GM18951 (cell line): ENCODE measurements around the gene KCNC3.

Experiments
- POLR2A ChIP-seq: IDR thresholded peaks from 4 replicates; pipeline ENCODE4 v1.6.1; 2011; ENCODE audit warnings: mild to moderate bottlenecking; ENCODE audit not compliant: insufficient read length, insufficient read depth; ENCODE audit errors: extremely low read depth
- in situ Hi-C: fragments of 300-500 bp; cut with MboI; formaldehyde crosslinking; loops from one replicate; pipeline ENCODE4 v1.12.0; 2022; ENCODE audit warnings: low sequenced_read_pairs, mixed read lengths, inconsistent platforms; ENCODE audit not compliant: unreplicated experiment

Gene KCNC3

DNA sequence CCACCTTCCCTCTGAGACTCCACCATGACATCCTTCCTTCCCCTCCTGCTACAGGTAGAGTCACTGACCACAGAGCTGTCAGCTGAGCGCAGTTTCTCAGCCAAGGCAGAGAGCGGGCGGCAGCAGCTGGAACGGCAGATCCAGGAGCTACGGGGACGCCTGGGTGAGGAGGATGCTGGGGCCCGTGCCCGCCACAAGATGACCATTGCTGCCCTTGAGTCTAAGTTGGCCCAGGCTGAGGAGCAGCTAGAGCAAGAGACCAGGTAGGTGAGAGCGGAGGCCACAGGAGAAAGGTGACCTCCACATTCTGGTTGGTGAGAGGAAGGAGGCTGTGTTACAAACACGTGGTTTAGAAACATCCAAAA lies 27.6 kb downstream of the KCNC3 start:
- no peak for TF ChIP-seq POLR2A
- in situ Hi-C loops: no loop called here

GRCh38 chr19:50300814-50301606 lies 28.2 kb downstream of the KCNC3 start:
- TF ChIP-seq POLR2A: no peak
- in situ Hi-C loops: no loop called here

GRCh38 chr19:50300051-50300450 lies 29.1 kb downstream of the KCNC3 start:
- in situ Hi-C loops: no loop called here

DNA sequence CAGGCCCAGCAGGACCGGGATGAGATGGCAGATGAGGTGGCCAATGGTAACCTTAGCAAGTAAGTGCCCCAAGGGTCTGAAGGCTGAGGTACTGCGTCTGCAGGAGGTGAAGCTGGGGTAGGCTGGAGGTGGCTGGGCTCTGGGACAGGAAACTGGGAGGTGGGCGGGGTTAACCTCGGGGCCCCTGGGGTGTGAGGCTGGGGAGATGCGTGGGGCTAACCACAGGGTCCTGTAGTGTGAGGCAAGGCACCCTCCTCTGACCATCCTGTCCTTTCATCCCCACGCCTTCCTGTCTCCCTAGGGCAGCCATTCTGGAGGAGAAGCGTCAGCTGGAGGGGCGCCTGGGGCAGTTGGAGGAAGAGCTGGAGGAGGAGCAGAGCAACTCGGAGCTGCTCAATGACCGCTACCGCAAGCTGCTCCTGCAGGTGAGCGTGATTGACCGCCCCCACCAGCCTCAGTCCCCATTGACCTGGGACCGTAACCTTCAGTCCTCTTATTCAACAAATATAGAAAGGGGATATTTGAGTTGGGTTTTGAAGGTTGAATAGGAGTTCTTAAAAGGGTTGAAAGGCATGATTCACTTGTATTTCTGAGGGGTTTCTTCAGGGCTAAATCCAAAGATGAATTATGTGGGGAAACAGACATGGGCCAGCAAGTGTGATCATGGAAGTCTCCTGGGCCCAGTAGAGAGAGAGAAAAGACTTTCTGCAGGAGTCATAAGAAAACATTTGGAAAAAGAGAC lies 35.7 kb downstream of the KCNC3 start:
- no peak for TF ChIP-seq POLR2A
- in situ Hi-C loops: no loop called here

More at GRCh38 chr19:50300051-50300450, 29.1 kb downstream of the KCNC3 start:
- no peak for TF ChIP-seq POLR2A

GRCh38 chr19:50292216-50292827 lies 36.9 kb downstream of the KCNC3 start:
- no peak for TF ChIP-seq POLR2A
- in situ Hi-C loops: no loop called here

DNA sequence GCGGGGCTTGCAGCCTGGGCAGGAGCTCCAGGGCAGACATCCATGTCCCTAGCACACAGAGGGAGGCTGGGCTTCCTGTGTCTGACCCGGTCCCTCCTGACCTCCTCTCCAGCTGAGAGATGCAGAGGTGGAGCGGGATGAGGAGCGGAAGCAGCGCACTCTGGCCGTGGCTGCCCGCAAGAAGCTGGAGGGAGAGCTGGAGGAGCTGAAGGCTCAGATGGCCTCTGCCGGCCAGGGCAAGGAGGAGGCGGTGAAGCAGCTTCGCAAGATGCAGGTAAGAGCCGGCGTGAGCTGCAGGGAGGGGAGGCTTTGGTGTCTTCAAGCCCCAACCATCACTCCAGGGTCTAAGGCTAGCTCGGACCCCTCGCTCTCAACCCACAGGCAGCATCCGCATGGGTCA lies 38.4 kb downstream of the KCNC3 start:
- in situ Hi-C loops: no loop called here
- no peak for TF ChIP-seq POLR2A

DNA sequence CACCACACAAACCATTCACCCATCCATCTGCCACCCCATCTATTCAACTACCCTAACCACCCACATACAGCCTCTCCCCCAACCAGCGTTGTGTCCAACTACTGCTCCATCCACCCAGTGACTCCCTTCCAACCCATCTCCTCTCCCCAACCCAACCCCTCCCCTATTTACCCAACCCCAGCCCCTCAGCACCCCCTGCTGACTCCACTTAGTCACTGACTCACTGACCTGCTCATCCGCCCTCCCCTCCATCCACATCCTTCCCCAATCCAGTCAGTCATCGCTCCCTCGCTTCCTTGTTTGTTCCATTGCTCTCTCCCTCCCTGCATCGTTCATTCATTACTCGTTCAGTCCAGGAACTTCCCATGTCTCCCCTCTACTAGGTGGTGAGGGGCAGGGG lies 39.2 kb downstream of the KCNC3 start:
- TF ChIP-seq POLR2A: no peak
- in situ Hi-C loops: no loop called here

GRCh38 chr19:50288954-50289353 lies 40.2 kb downstream of the KCNC3 start:
- TF ChIP-seq POLR2A: no peak
- in situ Hi-C loops: no loop called here

DNA sequence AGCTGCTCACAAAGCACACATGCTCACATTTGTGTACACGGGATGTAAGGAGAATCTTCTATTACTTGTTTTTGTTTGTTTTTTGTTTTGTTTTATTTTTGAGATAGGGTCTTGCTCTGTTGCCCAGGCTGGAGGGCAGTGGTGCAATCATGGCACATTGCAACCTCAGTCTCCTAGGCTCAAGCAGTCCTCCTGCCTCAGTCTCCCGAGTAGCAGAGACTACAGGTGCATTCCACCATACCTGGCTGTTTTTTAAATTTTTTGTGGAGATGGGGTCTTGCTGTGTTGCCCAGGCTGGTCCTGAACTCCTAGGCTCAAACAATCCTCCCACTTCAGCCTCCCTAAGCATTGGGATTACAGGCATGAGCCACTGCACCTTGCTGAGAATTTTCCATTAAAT lies 41.8 kb downstream of the KCNC3 start:
- TF ChIP-seq POLR2A: no peak
- in situ Hi-C loops: no loop called here

DNA sequence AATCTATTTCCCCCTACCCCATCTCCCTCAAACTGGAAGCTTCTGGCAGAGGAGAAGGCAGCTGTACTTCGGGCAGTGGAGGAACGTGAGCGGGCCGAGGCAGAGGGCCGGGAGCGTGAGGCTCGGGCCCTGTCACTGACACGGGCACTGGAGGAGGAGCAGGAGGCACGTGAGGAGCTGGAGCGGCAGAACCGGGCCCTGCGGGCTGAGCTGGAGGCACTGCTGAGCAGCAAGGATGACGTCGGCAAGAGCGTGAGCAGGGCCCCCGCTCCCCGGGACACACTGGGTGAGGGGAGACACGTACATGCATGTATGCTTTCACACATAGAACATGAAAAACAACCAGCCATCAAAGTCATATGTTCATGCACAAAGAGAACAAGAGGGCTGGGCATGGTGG lies 42.7 kb downstream of the KCNC3 start:
- in situ Hi-C loops: no loop called here
- no peak for TF ChIP-seq POLR2A

- TF ChIP-seq POLR2A: no peak
- in situ Hi-C loops: no loop called here
These were observed 43.3 kb downstream of the KCNC3 start for GRCh38 chr19:50285833-50286232.

DNA sequence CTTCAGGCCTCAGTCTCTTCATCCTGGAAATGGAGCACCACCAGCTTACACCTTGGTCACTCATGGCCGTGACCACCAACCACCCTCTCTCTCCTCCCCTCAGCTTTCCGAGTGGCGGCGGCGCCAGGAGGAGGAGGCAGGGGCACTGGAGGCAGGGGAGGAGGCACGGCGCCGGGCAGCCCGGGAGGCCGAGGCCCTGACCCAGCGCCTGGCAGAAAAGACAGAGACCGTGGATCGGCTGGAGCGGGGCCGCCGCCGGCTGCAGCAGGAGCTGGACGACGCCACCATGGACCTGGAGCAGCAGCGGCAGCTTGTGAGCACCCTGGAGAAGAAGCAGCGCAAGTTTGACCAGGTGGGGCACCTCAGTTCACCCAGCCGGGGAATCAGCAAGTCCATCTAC lies 47.7 kb downstream of the KCNC3 start:
- no peak for TF ChIP-seq POLR2A
- in situ Hi-C loops: no loop called here

DNA sequence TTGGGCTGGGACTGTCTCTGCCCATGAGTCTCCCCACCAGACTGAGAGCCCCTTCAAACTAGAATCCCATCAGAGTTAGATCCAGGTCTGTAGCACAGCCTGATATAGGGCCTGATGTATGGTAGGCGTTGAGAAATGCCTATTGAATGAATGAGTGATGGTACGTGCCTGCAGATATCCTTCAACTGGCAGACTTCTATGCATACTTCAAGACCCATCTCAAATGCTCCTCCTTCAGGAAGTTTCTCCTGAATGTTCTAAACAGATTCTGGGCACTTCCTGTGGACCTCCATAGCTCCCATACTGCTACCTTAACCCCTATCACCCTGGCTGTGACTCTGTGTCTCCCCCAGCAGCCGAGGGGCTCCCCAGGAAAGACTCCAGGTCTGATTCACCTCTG lies 48.2 kb downstream of the KCNC3 start:
- TF ChIP-seq POLR2A: no peak
- in situ Hi-C loops: no loop called here

DNA sequence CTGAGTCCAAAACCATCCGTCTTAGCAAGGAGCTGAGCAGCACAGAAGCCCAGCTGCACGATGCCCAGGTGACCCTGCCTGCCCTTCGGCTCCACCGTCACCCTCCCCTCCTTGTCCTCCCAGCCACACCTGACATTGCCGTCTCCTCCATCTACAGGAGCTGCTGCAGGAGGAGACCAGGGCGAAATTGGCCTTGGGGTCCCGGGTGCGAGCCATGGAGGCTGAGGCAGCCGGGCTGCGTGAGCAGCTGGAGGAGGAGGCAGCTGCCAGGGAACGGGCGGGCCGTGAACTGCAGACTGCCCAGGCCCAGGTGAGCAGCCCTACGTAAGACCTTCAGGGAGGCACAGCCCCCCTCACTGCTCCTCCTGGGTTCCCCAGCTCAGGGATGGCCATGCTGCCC lies 49.1 kb downstream of the KCNC3 start:
- in situ Hi-C loops: no loop called here
- no peak for TF ChIP-seq POLR2A
